T47D (cell line): Measurements from ENCODE around the gene OSGIN1.

Experiments
- DNase-seq, 2 experiments: peaks; one replicate each; pipeline versions ENCODE4 v3.0.0 to v3.0.0-alpha.2; 2011 to 2012; ENCODE audit warnings: low read depth in 1 of 2, low spot score in 1 of 2
- JUND ChIP-seq: IDR thresholded peaks from 2 replicates; pipeline ENCODE4 v1.6.1; 2012; ENCODE audit warnings: low read depth
- in situ Hi-C: cut with HindIII; loops from 2 replicates; pipeline ENCODE4 v1.10.0; 2016; ENCODE audit warnings: low sequenced_read_pairs, low pct_unique_long_range_greater_than_20kb

OSGIN1 gene

GRCh38 chr16:83996481-83997252 is 43.6 kb downstream of the OSGIN1 start:
- in situ Hi-C loops: no loop called here
- TF ChIP-seq JUND: no peak
- peak in 1 of 2 experiments; percentile 35 for DNase-seq

DNA sequence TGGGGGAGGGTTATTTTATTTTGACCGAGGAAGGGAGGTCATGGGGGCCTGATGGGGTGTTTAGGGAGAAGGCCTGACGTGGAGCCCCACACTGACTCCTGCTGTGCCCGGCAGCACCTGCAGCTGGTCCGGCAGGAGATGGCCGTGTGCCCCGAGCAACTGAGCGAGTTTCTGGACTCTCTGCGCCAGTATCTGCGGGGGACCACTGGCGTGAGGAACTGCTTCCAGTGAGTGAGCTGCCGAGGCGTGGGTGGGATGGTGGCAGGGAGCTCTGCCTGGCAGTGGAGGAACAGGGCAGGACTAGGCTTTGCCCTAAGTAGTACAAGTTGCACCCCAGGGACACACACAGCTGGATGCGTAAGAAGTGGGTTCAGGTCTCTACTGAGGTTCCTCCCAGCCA is 45.1 kb downstream of the OSGIN1 start:
- TF ChIP-seq JUND: no peak
- no peak for DNase-seq
- in situ Hi-C loops: no loop called here

- no peak for DNase-seq
- in situ Hi-C loops: no loop called here
Observed at GRCh38 chr16:84000989-84001642, 48.1 kb downstream of the OSGIN1 start.

GRCh38 chr16:84001726-84002125 is 48.7 kb downstream of the OSGIN1 start:
- no peak for DNase-seq
- in situ Hi-C loops: no loop called here
- no peak for TF ChIP-seq JUND

More at GRCh38 chr16:84000989-84001642, 48.1 kb downstream of the OSGIN1 start:
- no peak for TF ChIP-seq JUND

DNA sequence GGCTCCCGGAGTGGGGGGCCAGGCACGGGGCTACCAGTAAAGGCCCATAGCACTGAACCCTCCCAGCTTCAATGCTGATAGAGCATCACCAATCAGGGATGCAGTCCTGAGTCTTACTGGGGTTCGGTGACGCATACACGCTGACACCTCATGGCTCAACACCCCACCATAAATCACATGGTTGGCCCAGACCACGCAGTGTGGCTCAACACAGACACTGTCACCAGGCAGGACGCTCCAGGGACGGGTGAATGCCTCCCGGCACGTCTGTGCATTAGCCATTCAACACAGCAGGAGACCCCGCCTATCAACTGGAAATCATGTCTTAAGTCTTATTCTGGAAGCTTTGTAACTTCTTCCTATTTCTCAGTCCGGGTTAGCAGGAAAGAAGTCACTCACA is 50.0 kb downstream of the OSGIN1 start:
- no peak for DNase-seq
- in situ Hi-C loops: no loop called here

GRCh38 chr16:84004442-84004841 is 51.4 kb downstream of the OSGIN1 start:
- TF ChIP-seq JUND: no peak
- no peak for DNase-seq
- in situ Hi-C loops: no loop called here

More for the DNA sequence above, 50.0 kb downstream of the OSGIN1 start:
- no peak for TF ChIP-seq JUND

DNA sequence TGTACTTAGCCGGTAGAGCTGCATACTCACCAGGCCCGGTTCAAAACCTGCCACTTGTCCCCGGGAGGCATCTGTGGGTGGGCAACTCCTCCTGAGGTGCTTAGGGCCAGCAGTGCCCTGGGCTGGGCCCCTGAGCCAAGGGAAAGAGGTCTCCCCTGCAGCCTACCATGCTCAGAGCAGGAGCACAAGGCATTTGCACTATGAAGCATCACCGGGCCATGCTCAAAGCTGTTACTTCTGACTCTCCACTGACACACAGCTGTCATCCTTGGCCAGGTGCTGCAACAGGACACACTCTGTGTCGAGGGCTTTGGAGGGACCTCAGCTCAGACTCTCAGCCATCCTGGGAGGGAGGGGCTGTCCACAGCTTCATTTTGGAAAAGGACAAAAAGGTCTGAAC is 52.4 kb downstream of the OSGIN1 start:
- no peak for TF ChIP-seq JUND
- DNase-seq: no peak
- in situ Hi-C loops: no loop called here

GRCh38 chr16:84007520-84007919 is 54.5 kb downstream of the OSGIN1 start:
- in situ Hi-C loops: no loop called here
- no peak for DNase-seq
- TF ChIP-seq JUND: no peak

GRCh38 chr16:84007965-84008364 is 54.9 kb downstream of the OSGIN1 start:
- DNase-seq: no peak
- TF ChIP-seq JUND: no peak
- in situ Hi-C loops: no loop called here

- DNase-seq: no peak
- in situ Hi-C loops: no loop called here
- TF ChIP-seq JUND: no peak
Observed at GRCh38 chr16:84009282-84009681, 56.2 kb downstream of the OSGIN1 start.

- no peak for TF ChIP-seq JUND
- peak; percentile 83 to 100 for DNase-seq
- in situ Hi-C loops: no loop called here
Observed at GRCh38 chr16:84013787-84014569, 60.9 kb downstream of the OSGIN1 start.

- TF ChIP-seq JUND: no peak
- in situ Hi-C loops: no loop called here
Observed at GRCh38 chr16:84014570-84015327, 61.7 kb downstream of the OSGIN1 start.

More at GRCh38 chr16:84014570-84015327, 61.7 kb downstream of the OSGIN1 start:
- no peak for DNase-seq
